ENCODE results near the gene KLHL3. TPM values are rescaled to one million over a fixed set of nuclear protein-coding genes. Genes with fewer than 3 reads are reported as not detected.
A peak's percentile ranks its signal among the peaks of the same experiment; 100 is the strongest.
"Not testable (repeated sequence)": the region's sequence is repeated elsewhere in the genome, so short reads cannot be mapped to it uniquely, and the experiment has no call there.

KLHL3 gene
- total RNA-seq, 6 donors from 2014 or later, result 2.7 to 17.8 (median 5.2) TPM

DNA sequence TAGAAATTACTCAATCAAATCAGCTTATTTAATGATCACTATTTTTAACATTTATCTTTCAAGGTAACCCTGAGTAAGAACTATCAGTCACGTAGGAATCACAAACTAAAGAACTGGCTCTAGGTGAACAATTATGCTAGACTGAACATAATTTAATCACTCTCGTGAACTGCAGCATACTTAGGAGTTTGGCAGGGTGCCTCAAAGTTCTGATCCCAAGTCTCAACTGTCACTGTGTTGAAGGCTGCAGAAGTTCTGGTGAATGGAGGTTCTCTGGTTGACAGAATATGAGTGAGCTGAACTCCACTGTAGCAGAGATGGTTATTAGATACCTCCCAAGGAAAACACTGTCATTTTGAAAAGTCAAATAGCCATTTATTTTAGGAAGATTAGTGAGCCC is 89.1 kb downstream of the KLHL3 start:
- H3K36me3 ChIP-seq, result no peaks in the 10 kb centered on the region
- WGBS, 2 donors, result 87 to 88% methylated on average over 2 of the region's 2 CpGs
- H3K27me3 ChIP-seq, result no peaks in the 10 kb centered on the region
- ATAC-seq (ENCODE audit: low FRiP score in 2 of 2) (no peak), DNase-seq (no peak)
- no peaks in the 10 kb centered on the region for H3K4me1 ChIP-seq
- H3K9me3 ChIP-seq, result peaks cover 0 to 5% (median 0%) of the 10 kb centered on the region in 4 donors
- H3K27ac ChIP-seq, result no peak overlapping the region
- TF ChIP-seq, protein P1, sequence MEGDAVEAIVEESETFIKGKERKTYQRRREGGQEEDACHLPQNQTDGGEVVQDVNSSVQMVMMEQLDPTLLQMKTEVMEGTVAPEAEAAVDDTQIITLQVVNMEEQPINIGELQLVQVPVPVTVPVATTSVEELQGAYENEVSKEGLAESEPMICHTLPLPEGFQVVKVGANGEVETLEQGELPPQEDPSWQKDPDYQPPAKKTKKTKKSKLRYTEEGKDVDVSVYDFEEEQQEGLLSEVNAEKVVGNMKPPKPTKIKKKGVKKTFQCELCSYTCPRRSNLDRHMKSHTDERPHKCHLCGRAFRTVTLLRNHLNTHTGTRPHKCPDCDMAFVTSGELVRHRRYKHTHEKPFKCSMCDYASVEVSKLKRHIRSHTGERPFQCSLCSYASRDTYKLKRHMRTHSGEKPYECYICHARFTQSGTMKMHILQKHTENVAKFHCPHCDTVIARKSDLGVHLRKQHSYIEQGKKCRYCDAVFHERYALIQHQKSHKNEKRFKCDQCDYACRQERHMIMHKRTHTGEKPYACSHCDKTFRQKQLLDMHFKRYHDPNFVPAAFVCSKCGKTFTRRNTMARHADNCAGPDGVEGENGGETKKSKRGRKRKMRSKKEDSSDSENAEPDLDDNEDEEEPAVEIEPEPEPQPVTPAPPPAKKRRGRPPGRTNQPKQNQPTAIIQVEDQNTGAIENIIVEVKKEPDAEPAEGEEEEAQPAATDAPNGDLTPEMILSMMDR (IDR thresholded peaks at IDR 0.05), result no peak
- TF ChIP-seq EP300 (IDR thresholded peaks at IDR 0.05) (no peak), POLR2AphosphoS5 (IDR thresholded peaks at IDR 0.05) (no peak), POLR2A (IDR thresholded peaks at IDR 0.05) (no peak)
- H3K4me3 ChIP-seq, result no peak overlapping the region

DNA sequence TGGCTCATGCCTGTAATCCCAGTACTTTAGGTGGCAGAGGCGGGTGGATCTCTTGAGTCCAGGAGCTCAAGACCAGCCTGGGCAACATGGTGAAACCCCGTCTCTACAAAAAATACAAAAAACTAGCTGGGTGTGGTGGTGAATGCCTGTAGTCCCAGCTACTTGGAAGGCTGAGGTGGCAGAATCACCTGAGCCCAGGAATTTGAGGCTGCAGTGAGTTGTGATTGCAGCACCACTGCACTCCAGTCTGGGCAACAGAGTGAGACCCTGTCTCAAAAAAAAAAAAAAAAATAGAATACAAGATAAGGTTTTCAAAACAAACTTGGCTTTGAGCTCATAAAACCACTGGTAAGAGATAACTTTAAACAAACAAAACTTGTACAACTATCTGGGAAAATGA is 92.8 kb downstream of the KLHL3 start:
- not testable (repeated sequence) for H3K27ac ChIP-seq; H3K27me3 ChIP-seq; H3K9me3 ChIP-seq; DNase-seq; H3K4me3 ChIP-seq; ATAC-seq (ENCODE audit: low FRiP score in 2 of 2); H3K36me3 ChIP-seq; H3K4me1 ChIP-seq
- 95 to 97% methylated on average over 2 of the region's 2 CpGs for WGBS, 2 donors

DNA sequence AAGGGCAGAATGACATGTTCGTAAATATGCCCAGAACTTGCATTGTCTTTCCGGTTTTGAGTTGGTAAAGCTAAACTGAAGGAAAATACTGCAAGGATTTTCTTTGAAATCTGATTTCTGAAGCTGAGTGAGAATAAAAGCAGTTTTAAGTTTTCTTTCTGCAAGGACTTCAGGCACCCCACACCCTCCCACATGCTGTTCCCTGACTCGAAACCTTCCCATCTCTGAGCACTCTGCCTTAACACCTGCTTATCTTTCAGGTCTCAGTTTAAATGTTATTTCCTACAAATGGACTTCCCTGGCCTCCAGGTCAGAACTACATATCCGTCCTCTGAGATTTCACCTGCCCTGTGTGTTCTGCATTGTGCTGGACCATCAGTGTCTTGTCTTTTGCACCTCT is 93.8 kb downstream of the KLHL3 start:
- Histone ChIP-seq H3K36me3 (peaks cover 0 to 8% (median 4%) of the 10 kb centered on the region in 4 donors), H3K4me1 (no peaks in the 10 kb centered on the region), H3K9me3 (peaks cover 0 to 5% (median 0%) of the 10 kb centered on the region in 4 donors), H3K4me3 (no peak overlapping the region), H3K27ac (no peak overlapping the region), H3K27me3 (no peaks in the 10 kb centered on the region)
- DNase-seq (no peak), ATAC-seq (ENCODE audit: low FRiP score in 2 of 2) (no peak)
- no peak for TF ChIP-seq EP300 (IDR thresholded peaks at IDR 0.05)
- TF ChIP-seq POLR2A (IDR thresholded peaks at IDR 0.05), result no peak
- no peak for TF ChIP-seq POLR2AphosphoS5 (IDR thresholded peaks at IDR 0.05)
- TF ChIP-seq, protein P1 (IDR thresholded peaks at IDR 0.05), result no peak
- WGBS, 2 donors, result 77 to 82% methylated on average over 4 of the region's 4 CpGs

DNA sequence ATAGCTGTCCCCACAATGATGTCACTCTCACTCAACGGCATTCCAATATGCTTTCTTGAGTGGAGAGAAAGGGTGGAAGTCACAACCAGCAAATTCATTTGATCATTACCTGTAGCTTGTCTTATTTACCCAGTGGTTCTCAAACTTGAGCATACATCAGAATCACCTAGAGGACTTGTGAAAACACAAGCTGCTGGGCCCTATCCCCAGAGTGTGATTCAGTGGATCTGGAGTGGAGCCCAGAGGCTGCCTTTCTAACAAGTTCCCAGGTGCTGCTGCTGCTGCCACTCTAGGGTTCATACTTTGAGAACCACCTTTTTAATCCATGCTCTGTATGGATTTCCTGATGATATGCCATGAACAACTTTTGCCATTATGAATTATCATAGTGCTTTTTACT is 94.7 kb downstream of the KLHL3 start:
- TF ChIP-seq, protein P1 (IDR thresholded peaks at IDR 0.05), result no peak
- TF ChIP-seq EP300 (IDR thresholded peaks at IDR 0.05) (no peak), POLR2AphosphoS5 (IDR thresholded peaks at IDR 0.05) (no peak), POLR2A (IDR thresholded peaks at IDR 0.05) (no peak)
- ATAC-seq (ENCODE audit: low FRiP score in 2 of 2), result peak in 1 of 2 donors; percentile 84
- peak in 1 of 2 donors; percentile 55 for DNase-seq
- 57 to 71% methylated on average over 1 of the region's 1 CpG for WGBS, 2 donors
- Histone ChIP-seq H3K27me3 (no peaks in the 10 kb centered on the region), H3K9me3 (peaks cover 0 to 5% (median 0%) of the 10 kb centered on the region in 4 donors), H3K27ac (no peak overlapping the region), H3K4me3 (no peak overlapping the region), H3K36me3 (peaks cover 0 to 8% (median 4%) of the 10 kb centered on the region in 4 donors), H3K4me1 (no peaks in the 10 kb centered on the region)

DNA sequence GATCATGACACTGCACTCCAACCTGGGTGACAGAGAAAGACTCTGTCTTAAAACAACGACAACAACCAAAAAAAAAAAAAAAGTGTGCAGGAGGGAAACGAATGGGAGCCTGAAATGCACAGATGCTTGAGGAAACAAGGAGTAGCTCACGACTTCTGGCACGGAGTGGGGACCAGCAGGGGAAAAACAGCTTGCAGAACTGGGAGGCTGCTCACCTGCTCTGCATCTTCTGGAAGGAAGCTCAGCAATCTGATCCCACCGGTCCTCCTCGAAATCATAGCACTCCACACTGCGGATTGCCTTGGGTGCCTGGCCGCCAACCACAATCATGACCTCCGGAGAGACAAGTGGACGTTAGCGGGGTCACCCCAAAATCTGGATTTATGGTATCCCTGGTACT is 96.2 kb downstream of the KLHL3 start:
- DNase-seq (no peak), ATAC-seq (ENCODE audit: low FRiP score in 2 of 2) (no peak)
- TF ChIP-seq, protein P1 (IDR thresholded peaks at IDR 0.05), result no peak
- TF ChIP-seq POLR2AphosphoS5 (IDR thresholded peaks at IDR 0.05) (no peak), POLR2A (IDR thresholded peaks at IDR 0.05) (no peak), EP300 (IDR thresholded peaks at IDR 0.05) (no peak)
- Histone ChIP-seq H3K27me3 (no peaks in the 10 kb centered on the region), H3K27ac (no peak overlapping the region), H3K4me3 (no peak overlapping the region), H3K9me3 (peaks cover 0 to 2% (median 0%) of the 10 kb centered on the region in 4 donors), H3K4me1 (no peaks in the 10 kb centered on the region), H3K36me3 (peaks cover 0 to 8% (median 4%) of the 10 kb centered on the region in 4 donors)
- WGBS, 2 donors, result 84 to 85% methylated on average over 9 to 11 of the region's 11 CpGs

Data from upper lobe of left lung (tissue), 6 donors.